ENCODE results near the gene CHD3.

DNA sequence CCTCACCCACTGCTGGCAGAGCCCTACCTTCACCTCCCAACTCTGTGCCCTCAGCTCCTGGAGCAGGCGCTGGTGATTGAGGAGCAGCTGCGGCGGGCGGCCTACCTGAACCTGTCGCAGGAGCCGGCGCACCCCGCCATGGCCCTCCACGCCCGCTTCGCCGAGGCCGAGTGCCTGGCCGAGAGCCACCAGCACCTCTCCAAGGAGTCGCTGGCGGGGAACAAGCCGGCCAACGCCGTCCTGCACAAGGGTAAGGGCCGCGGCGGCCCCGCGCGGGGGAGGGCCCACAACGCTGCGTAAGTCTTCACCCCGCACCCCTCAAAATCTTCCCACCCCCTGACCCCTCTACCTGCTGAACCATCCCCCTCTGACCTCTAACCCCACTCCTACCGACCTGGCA is 20.5 kb downstream of the CHD3 start:
- TF ChIP-seq POLR2A (IDR thresholded peaks at IDR 0.05) (no peak), EP300 (IDR thresholded peaks at IDR 0.05) (no peak), POLR2AphosphoS5 (IDR thresholded peaks at IDR 0.05) (no peak)
- TF ChIP-seq, protein P1, sequence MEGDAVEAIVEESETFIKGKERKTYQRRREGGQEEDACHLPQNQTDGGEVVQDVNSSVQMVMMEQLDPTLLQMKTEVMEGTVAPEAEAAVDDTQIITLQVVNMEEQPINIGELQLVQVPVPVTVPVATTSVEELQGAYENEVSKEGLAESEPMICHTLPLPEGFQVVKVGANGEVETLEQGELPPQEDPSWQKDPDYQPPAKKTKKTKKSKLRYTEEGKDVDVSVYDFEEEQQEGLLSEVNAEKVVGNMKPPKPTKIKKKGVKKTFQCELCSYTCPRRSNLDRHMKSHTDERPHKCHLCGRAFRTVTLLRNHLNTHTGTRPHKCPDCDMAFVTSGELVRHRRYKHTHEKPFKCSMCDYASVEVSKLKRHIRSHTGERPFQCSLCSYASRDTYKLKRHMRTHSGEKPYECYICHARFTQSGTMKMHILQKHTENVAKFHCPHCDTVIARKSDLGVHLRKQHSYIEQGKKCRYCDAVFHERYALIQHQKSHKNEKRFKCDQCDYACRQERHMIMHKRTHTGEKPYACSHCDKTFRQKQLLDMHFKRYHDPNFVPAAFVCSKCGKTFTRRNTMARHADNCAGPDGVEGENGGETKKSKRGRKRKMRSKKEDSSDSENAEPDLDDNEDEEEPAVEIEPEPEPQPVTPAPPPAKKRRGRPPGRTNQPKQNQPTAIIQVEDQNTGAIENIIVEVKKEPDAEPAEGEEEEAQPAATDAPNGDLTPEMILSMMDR (IDR thresholded peaks at IDR 0.05), result no peak
